HCT116 (cell line): Measurements from ENCODE around the gene ELN. TPM values are rescaled to one million over a fixed set of nuclear protein-coding genes. Genes with fewer than 3 reads are reported as not detected.

Source experiments
- ATAC-seq: fragments of 200-7000 bp; cut with Tn5 transposase; 2 replicates; pipeline ENCODE4 v1.9.1; 2020; ENCODE audit warnings: mild to moderate bottlenecking, moderate library complexity
- BruUV-seq: library from RNA; stranded (reverse); fragments of 400-500 nt; replicated peaks from 2 replicates; lab custom pipeline; 2021; lab: Mats Ljungman, UMichigan
- CTCF ChIA-PET: fragments of 300-600 bp; sonication (Branson Sonifier 250); formaldehyde crosslinking; loops from one replicate; lab custom pipeline; 2021; ENCODE audit warnings: antibody characterized with exemption; lab: Charles Lee
- POLR2A ChIA-PET: fragments of 300-600, 350-600 bp; sonication (Branson Sonifier 250); formaldehyde crosslinking; loops from one replicate; lab custom pipeline; 2021; ENCODE audit warnings: antibody characterized with exemption; lab: Charles Lee
- RAD21 ChIA-PET, 2 experiments: fragments of 300-600 bp; sonication (Branson Sonifier 250); formaldehyde crosslinking; loops; one replicate each; lab custom pipeline; 2023; ENCODE audit warnings: low total read pairs in 2 of 2; ENCODE audit not compliant: uncharacterized antibody in 2 of 2, unreplicated experiment in 2 of 2, low non-redundant PET in 1 of 2; lab: Charles Lee
- DNase-seq: peaks from one replicate; pipeline ENCODE4 v3.0.0-alpha.2; 2010; ENCODE audit warnings: low read depth, low spot score
- H2AFZ ChIP-seq: fragments of 200-600 bp; shearing (Covaris generic), sonication (generic); 2 replicates; pipeline ENCODE4 v1.6.1; 2017; ENCODE audit warnings: low read depth, mixed run types, mixed read lengths, antibody characterized with exemption, low read length; ENCODE audit not compliant: poor library complexity, severe bottlenecking
- H3K27ac ChIP-seq: 2 replicates; pipeline ENCODE4 v1.5.1; 2012; ENCODE audit warnings: low read depth, low read length
- H3K27me3 ChIP-seq: fragments of 200-600 bp; sonication (generic); 2 replicates; pipeline ENCODE4 v1.6.1; 2016; ENCODE audit warnings: mixed run types, low read length, mixed read lengths; ENCODE audit not compliant: insufficient read depth
- H3K36me3 ChIP-seq, 2 experiments: fragments of 200-500 bp in 1 of 2; fragments of 200-600 bp in 1 of 2; sonication (Bioruptor generic) in 1 of 2; sonication (generic) in 1 of 2; 2 replicates each; pipeline versions ENCODE4 v1.5.1 to v1.6.1; 2014 to 2016; ENCODE audit warnings: low read length in 2 of 2, inconsistent platforms in 1 of 2, mixed read lengths in 1 of 2, mixed run types in 1 of 2; ENCODE audit not compliant: insufficient read depth in 2 of 2, control insufficient read depth in 1 of 2
- H3K4me1 ChIP-seq, 2 experiments: fragments of 200-600 bp in 1 of 2; sonication (generic) in 1 of 2; 2 replicates each; pipeline versions ENCODE4 v1.5.1 to v1.6.1; 2012 to 2017; ENCODE audit warnings: low read length in 2 of 2, inconsistent platforms in 1 of 2, mild to moderate bottlenecking in 1 of 2, mixed read lengths in 1 of 2, mixed run types in 1 of 2, moderate library complexity in 1 of 2; ENCODE audit not compliant: insufficient read depth in 2 of 2, control insufficient read depth in 1 of 2
- H3K4me2 ChIP-seq: fragments of 200-600 bp; sonication (generic); 2 replicates; pipeline ENCODE4 v1.6.1; 2017; ENCODE audit warnings: mixed run types, low read length, mixed read lengths
- H3K4me3 ChIP-seq, 2 experiments: fragments of 200-600 bp in 1 of 2; sonication (generic) in 1 of 2; replicated peaks in 1 of 2; 2 replicates each; pipeline ENCODE4 v1.5.1; 2011 to 2016; ENCODE audit warnings: low read length in 2 of 2, control low read depth in 1 of 2, low read depth in 1 of 2, mild to moderate bottlenecking in 1 of 2, mixed read lengths in 1 of 2, mixed run types in 1 of 2
- H3K79me2 ChIP-seq: fragments of 200-600 bp; sonication (generic); 2 replicates; pipeline ENCODE4 v1.6.1; 2017; ENCODE audit warnings: mild to moderate bottlenecking, mixed run types, low read length, moderate library complexity, mixed read lengths; ENCODE audit not compliant: insufficient read depth
- H3K9ac ChIP-seq: fragments of 200-600 bp; sonication (generic); 2 replicates; pipeline ENCODE4 v1.6.1; 2016; ENCODE audit warnings: low read length, mixed read lengths
- H3K9me2 ChIP-seq: fragments of 200-600 bp; sonication (generic), shearing (Covaris generic); 2 replicates; pipeline ENCODE4 v1.6.1; 2017; ENCODE audit warnings: mixed run types, mild to moderate bottlenecking, moderate library complexity; ENCODE audit not compliant: insufficient read depth
- H3K9me3 ChIP-seq, 2 experiments: fragments of 200-500 bp in 1 of 2; fragments of 200-600 bp in 1 of 2; sonication (Bioruptor generic) in 1 of 2; sonication (generic) in 1 of 2; 2 replicates each; pipeline ENCODE4 v1.6.1; 2014 to 2017; ENCODE audit warnings: low read length in 2 of 2, mixed read lengths in 2 of 2, inconsistent platforms in 1 of 2, low read depth in 1 of 2, mild to moderate bottlenecking in 1 of 2, mixed run types in 1 of 2, moderate library complexity in 1 of 2; ENCODE audit not compliant: control insufficient read depth in 1 of 2, insufficient read depth in 1 of 2
- H4K20me1 ChIP-seq: fragments of 200-600 bp; sonication (generic), shearing (Covaris generic); 2 replicates; pipeline ENCODE4 v1.6.1; 2017; ENCODE audit warnings: mixed run types, mild to moderate bottlenecking, moderate library complexity; ENCODE audit not compliant: insufficient read depth
- CBX3 ChIP-seq: IDR thresholded peaks from 2 replicates; pipeline ENCODE4 v1.6.1; 2012; ENCODE audit warnings: low read depth
- CEBPB ChIP-seq: IDR thresholded peaks from 2 replicates; pipeline ENCODE4 v1.6.1; 2012; ENCODE audit warnings: low read depth
- CTCF ChIP-seq, 3 experiments: fragments of 200-600 bp in 1 of 3; sonication (generic) in 1 of 3; IDR thresholded peaks in 2 of 3; conservative IDR thresholded peaks in 1 of 3; 2 replicates each; pipeline ENCODE4 v1.5.1; 2012 to 2017; ENCODE audit warnings: low read depth in 2 of 3, low read length in 2 of 3, antibody characterized with exemption in 1 of 3, borderline replicate concordance in 1 of 3, control low read depth in 1 of 3, mild to moderate bottlenecking in 1 of 3, mixed read lengths in 1 of 3, mixed run types in 1 of 3, moderate library complexity in 1 of 3; ENCODE audit not compliant: insufficient read depth in 1 of 3
- EGR1 ChIP-seq: IDR thresholded peaks from 2 replicates; pipeline ENCODE4 v1.6.1; 2012; ENCODE audit warnings: low read depth
- ELF1 ChIP-seq: IDR thresholded peaks from 2 replicates; pipeline ENCODE4 v1.6.1; 2012; ENCODE audit warnings: low read depth, borderline replicate concordance
- EZH2 ChIP-seq: fragments of 200-600 bp; sonication (generic); IDR thresholded peaks from 2 replicates; pipeline ENCODE4 v1.6.1; 2017; ENCODE audit warnings: antibody characterized with exemption, mixed run types
- EZH2phosphoT487 ChIP-seq: fragments of 200-600 bp; IDR thresholded peaks from 2 replicates; pipeline ENCODE4 v1.6.1; 2018; ENCODE audit warnings: antibody characterized with exemption, borderline replicate concordance
- FOSL1 ChIP-seq: IDR thresholded peaks from 2 replicates; pipeline ENCODE4 v1.6.1; 2012; ENCODE audit warnings: low read depth
- JUND ChIP-seq: IDR thresholded peaks from 2 replicates; pipeline ENCODE4 v1.6.1; 2012
- POLR2A ChIP-seq: IDR thresholded peaks from 2 replicates; pipeline ENCODE4 v1.7.0; 2011; ENCODE audit warnings: borderline replicate concordance; ENCODE audit not compliant: insufficient read depth, insufficient read length; ENCODE audit errors: extremely low read depth
- POLR2AphosphoS5 ChIP-seq: IDR thresholded peaks from 2 replicates; pipeline ENCODE4 v1.6.1; 2011; ENCODE audit warnings: mild to moderate bottlenecking, low read depth, low read length, moderate library complexity
- REST ChIP-seq: IDR thresholded peaks from 2 replicates; pipeline ENCODE4 v1.6.1; 2012; ENCODE audit warnings: low read depth
- SIN3A ChIP-seq: IDR thresholded peaks from 2 replicates; pipeline ENCODE4 v1.6.1; 2012; ENCODE audit warnings: low read depth
- SP1 ChIP-seq: IDR thresholded peaks from 2 replicates; pipeline ENCODE4 v1.6.1; 2012; ENCODE audit warnings: low read depth
- SRF ChIP-seq: IDR thresholded peaks from 2 replicates; pipeline ENCODE4 v1.6.1; 2012; ENCODE audit warnings: low read depth
- TCF7L2 ChIP-seq: IDR thresholded peaks from 2 replicates; pipeline ENCODE4 v1.7.0; 2011; ENCODE audit warnings: borderline replicate concordance, inconsistent platforms; ENCODE audit not compliant: insufficient read depth, insufficient read length; ENCODE audit errors: extremely low read depth
- YY1 ChIP-seq: IDR thresholded peaks from 2 replicates; pipeline ENCODE4 v1.6.1; 2011; ENCODE audit warnings: low read length, low read depth, moderate library complexity, mild to moderate bottlenecking; ENCODE audit not compliant: insufficient replicate concordance; ENCODE audit errors: extremely low read depth
- ZFX ChIP-seq: fragments of 450-650 bp; IDR thresholded peaks from 2 replicates; pipeline ENCODE4 v1.6.1; 2017
- intact Hi-C: fragments of 100-400 bp; cut with micrococcal nuclease; formaldehyde crosslinking; loops from 2 replicates; pipeline ENCODE4 v1.10.0; 2022
- total RNA-seq: library from RNA; stranded (reverse); gene quantifications from one replicate; pipeline ENCODE4 v1.2.1, GENCODE V29; 2021; ENCODE audit not compliant: unreplicated experiment
- TF ChIP-seq, protein P1 (sequence below): IDR thresholded peaks from 2 replicates; pipeline ENCODE4 v1.6.1; 2011; ENCODE audit warnings: mild to moderate bottlenecking, low read length, moderate library complexity; ENCODE audit not compliant: insufficient replicate concordance; ENCODE audit errors: extremely low read depth
- TF ChIP-seq, protein P2 (sequence below): IDR thresholded peaks from 2 replicates; pipeline ENCODE4 v1.6.1; 2012

Gene ELN
- total RNA-seq, 1 experiment from 2014 or later: 0.17 TPM

- no TSS peak for BruUV-seq
- ChIA-PET CTCF (no interaction called here), POLR2A (interaction anchor here (0.7 kb wide), 1 partner anchor 13 kb away, joined by 3 read pairs; no protein-coding TSS in a partner anchor)
Observed at GRCh38 chr7:74019149-74019548, 8.8 kb upstream of the ELN start.

More at GRCh38 chr7:74019149-74019548, 8.8 kb upstream of the ELN start:
- TF ChIP-seq, protein P1, sequence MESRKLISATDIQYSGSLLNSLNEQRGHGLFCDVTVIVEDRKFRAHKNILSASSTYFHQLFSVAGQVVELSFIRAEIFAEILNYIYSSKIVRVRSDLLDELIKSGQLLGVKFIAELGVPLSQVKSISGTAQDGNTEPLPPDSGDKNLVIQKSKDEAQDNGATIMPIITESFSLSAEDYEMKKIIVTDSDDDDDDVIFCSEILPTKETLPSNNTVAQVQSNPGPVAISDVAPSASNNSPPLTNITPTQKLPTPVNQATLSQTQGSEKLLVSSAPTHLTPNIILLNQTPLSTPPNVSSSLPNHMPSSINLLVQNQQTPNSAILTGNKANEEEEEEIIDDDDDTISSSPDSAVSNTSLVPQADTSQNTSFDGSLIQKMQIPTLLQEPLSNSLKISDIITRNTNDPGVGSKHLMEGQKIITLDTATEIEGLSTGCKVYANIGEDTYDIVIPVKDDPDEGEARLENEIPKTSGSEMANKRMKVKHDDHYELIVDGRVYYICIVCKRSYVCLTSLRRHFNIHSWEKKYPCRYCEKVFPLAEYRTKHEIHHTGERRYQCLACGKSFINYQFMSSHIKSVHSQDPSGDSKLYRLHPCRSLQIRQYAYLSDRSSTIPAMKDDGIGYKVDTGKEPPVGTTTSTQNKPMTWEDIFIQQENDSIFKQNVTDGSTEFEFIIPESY: no peak
- TF ChIP-seq SRF: no peak
- TF ChIP-seq YY1: no peak
- TF ChIP-seq TCF7L2: no peak
- TF ChIP-seq CEBPB: no peak
- TF ChIP-seq EGR1: no peak
- TF ChIP-seq FOSL1: no peak
- TF ChIP-seq, protein P2, sequence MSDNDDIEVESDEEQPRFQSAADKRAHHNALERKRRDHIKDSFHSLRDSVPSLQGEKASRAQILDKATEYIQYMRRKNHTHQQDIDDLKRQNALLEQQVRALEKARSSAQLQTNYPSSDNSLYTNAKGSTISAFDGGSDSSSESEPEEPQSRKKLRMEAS: no peak
- TF ChIP-seq JUND: no peak
- no peak for TF ChIP-seq ZFX
- TF ChIP-seq CBX3: no peak
- TF ChIP-seq POLR2A: no peak
- no peak for TF ChIP-seq CTCF (IDR thresholded peaks at IDR 0.05 in 2 of 3, conservative IDR thresholded peaks at IDR 0.05 in 1 of 3; ENCODE audit: borderline replicate concordance in 1 of 3, insufficient read depth in 1 of 3, low read depth in 2 of 3, low read length in 2 of 3)
- no peak for TF ChIP-seq SIN3A
- TF ChIP-seq POLR2AphosphoS5: no peak
- TF ChIP-seq SP1: no peak
- no peak for TF ChIP-seq EZH2phosphoT487
- no peak for TF ChIP-seq ELF1
- no peak for TF ChIP-seq EZH2
- TF ChIP-seq REST: no peak
- Histone ChIP-seq H3K4me2 (no peak overlapping the region), H3K79me2 (no peaks in the 10 kb centered on the region), H3K9me3 (no peaks in the 10 kb centered on the region), H4K20me1 (no peaks in the 10 kb centered on the region), H3K36me3 (no peaks in the 10 kb centered on the region), H3K4me3 (no peak overlapping the region), H3K9me2 (no peaks in the 10 kb centered on the region), H3K27me3 (no peaks in the 10 kb centered on the region), H3K27ac (no peak overlapping the region), H3K9ac (no peak overlapping the region), H2AFZ (no peak overlapping the region), H3K4me1 (peaks cover 6 to 25% of the 10 kb centered on the region in 2 experiments; a peak in 3 of 4 replicates)
- DNase-seq (no peak), ATAC-seq (no peak)
- RAD21 ChIA-PET: no interaction called here
- intact Hi-C loops: no loop called here
